AG08395 (cell line): ENCODE results near the gene DPYSL3.
A peak's percentile ranks its signal among the peaks of the same experiment; 100 is the strongest.
"Not testable (repeated sequence)": the region's sequence is repeated elsewhere in the genome, so short reads cannot be mapped to it uniquely, and the experiment has no call there.

Source experiments
- DNase-seq: peaks from one replicate; pipeline ENCODE4 v3.0.0; 2012; ENCODE audit warnings: mixed read lengths, low spot score

DPYSL3 gene

GRCh38 chr5:147509710-147510651, at the start of gene DPYSL3:
TSS of gene DPYSL3 (minus strand) at chr5:147510068. CDS start at chr5:147509858, 210 bp downstream.
- DNase-seq, result peak; percentile 62

GRCh38 chr5:147558826-147559225, 49.0 kb upstream of the DPYSL3 start:
- peak; percentile 78 for DNase-seq

- DNase-seq, result no peak
Measured at GRCh38 chr5:147557876-147558745, 48.2 kb upstream of the DPYSL3 start.

DNA sequence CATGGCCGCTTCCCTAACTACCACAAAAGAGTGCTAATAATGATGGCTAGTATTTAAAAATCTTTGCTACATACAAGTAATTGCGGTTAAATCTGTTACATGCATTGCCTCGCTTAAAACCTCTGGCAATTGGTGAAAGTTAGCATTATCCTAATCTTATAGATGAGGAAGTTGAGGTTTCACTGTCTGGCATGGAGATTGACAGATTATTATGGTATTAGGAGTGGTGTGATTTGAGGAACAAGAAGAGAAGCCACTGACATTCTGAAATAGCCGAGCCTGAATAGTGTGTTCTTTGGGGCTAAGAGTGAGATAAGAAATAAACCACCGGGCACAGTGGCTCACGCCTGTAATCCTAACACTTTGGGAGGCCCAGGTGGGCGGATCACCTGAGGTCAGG, 45.3 kb upstream of the DPYSL3 start:
- DNase-seq, result no peak

GRCh38 chr5:147554261-147554817, 44.5 kb upstream of the DPYSL3 start:
- DNase-seq, result peak; percentile 87

GRCh38 chr5:147553817-147554216, 43.9 kb upstream of the DPYSL3 start:
- not testable (repeated sequence) for DNase-seq

GRCh38 chr5:147552897-147553296, 43.0 kb upstream of the DPYSL3 start:
- no peak for DNase-seq

DNA sequence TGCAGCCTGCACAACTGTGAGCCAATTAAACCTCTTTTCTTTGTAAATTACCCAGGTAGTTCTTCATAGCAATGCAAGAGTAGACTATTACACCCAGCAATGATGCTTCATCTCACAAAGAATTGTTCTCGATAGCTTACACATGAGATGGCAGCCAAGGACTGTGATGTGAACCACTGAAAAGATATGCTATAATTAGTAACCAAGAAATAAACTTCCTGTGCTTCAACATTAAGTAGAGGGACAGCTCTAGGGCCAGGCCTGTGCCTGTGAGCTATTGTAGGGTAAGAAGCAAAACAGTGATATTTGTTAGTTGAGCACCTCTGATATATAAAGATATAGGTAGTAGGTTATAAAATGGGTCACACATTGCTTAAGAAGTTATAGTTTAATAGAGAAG, 41.8 kb upstream of the DPYSL3 start:
- DNase-seq, result no peak

DNA sequence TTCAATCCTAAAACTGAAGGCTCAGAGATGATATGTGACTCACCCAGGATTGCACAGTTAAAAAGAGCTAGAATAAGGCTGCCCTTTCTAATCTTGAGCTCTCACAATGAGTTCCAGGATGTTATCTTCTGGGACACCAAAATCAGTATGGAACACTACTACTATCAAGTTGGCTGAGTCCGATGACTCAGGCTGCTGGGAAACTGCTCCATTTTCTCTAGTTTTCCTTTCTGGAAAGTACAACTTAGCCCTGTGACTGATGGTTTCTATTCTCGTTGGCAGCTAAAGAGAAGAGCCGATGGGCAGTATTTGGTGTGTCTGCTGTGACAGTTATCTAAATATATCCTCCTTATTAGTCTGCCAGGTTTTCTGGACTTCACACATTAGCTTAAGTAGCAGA, 37.9 kb upstream of the DPYSL3 start:
- DNase-seq, result peak; percentile 18

GRCh38 chr5:147544556-147544955, 34.7 kb upstream of the DPYSL3 start:
- DNase-seq, result no peak

GRCh38 chr5:147539053-147539452, 29.2 kb upstream of the DPYSL3 start:
- DNase-seq, result peak; percentile 74

DNA sequence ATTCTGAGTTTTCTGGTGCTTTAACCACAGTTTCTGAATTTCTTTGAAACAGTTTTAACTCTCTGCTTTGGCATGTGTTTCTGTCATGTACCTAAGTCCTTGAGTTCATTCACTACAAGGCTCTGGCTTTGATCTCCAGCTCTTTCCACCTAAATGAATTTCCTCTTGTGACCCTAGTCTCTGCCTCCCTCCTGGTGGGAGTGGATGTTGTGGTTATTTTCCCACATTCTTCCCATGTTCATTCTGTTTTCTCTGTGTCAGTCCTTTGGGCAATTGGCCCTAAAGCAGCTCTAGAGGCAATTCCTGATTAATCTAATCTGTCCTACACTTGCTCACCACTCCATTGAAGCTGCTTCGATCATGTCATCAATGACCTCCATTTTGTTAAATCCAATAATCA, 28.4 kb upstream of the DPYSL3 start:
- DNase-seq, result no peak

- no peak for DNase-seq
Measured at GRCh38 chr5:147534172-147534951, 24.5 kb upstream of the DPYSL3 start.

- DNase-seq, result no peak
Measured at GRCh38 chr5:147532156-147532555, 22.3 kb upstream of the DPYSL3 start.

DNA sequence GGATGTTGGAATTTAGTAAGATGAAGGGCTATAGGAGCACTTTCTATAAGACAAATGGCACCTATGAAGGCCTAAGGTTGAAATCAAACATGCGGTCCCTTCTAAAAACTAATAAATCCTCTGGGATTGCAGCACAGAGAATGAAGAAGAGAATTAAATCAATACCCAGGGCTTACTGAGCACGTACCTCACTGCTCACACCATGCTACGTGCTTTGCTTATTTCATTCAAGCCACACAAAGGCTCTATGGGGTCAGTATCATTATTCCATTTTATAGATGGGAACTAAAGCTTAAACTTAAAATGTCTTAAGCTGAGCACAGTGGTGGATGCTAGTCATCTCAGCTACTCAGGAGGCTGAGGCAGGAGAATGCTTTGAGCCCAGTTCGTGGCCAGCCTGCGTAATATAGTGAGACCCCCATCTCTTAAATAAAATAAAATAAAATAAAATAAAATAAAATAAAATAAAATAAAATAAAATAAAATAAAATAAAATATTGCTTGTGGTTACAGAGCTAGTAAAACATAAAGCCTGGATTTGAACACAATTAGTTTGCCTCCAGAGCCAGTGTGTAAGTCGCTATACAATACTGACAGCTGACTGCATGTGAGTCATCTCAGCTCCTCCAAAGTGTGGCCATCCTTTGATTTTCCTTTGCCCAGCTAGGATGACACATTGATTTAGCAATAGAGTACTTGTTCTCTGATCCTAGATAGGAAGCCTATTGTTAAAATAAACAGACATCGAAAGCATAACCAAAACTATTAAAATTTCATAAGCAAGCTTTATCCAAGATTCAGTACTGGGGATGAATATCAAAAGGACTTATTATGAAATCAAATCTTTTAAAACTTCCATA, 20.9 kb upstream of the DPYSL3 start:
- peak; percentile 85 for DNase-seq

GRCh38 chr5:147523069-147523468, 13.2 kb upstream of the DPYSL3 start:
- no peak for DNase-seq

DNA sequence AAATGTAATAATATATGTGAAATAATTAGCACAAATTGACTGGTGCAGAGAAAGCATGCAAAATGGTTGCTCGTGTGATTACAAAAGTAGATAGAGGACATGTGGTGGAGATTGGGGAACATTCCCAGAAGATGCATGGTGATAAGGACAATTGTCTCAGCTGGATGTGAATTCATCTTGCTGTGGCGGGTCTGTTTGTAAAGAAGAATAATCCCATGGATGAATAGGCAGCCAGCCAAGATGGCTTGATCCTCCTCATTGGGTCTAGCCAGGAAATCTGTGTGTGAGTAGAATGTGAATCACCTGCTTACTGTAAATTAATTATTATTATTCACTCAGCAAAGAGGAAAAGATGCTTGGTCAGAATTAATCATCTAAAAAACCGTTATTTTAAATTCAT, 12.6 kb upstream of the DPYSL3 start:
- DNase-seq, result peak; percentile 7

- no peak for DNase-seq
Measured at GRCh38 chr5:147520450-147520849, 10.6 kb upstream of the DPYSL3 start.

DNA sequence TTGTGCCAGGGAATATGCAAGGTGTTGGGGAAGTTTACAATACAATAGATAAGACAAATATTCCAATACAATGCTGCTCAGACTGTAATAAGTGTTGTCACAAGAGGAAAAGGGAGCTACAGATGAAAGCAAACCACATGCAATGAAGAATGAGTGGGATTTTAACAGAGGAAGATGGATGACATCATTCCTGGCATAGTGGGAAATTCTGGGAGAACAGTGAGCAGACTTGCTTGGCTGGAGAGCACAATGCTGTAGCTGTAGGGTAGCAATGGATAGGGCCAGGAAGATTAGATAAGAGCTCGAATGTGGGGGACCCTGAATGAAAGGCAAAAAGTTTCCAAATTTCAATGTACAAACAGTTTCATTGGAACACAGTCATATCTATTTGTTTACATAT, 9.5 kb upstream of the DPYSL3 start:
- DNase-seq, result no peak

- DNase-seq, result no peak
Measured at GRCh38 chr5:147517383-147517782, 7.5 kb upstream of the DPYSL3 start.

DNA sequence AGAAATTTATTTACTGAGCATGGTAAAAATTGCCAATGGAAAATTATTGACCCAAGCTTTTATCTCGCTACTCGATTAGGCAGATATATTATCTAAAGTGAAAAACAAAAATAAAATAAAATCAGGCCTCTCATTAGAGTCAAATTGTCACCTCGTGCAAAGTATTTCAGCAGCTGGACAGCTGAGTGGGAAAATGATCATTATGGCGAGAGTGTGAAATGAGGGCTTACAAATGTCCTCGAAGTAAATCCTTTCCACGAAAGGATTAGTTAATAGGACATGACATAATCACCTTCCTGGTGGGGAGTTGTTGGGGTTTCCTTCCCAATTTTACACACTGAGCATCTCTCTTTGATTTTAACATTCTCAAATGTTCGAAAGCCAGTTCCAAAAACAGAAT, 5.4 kb upstream of the DPYSL3 start:
- DNase-seq, result no peak
